Gastroesophageal sphincter (tissue), 4 donors: ENCODE measurements around the gene NCOA3. TPM values are rescaled to one million over a fixed set of nuclear protein-coding genes. Genes with fewer than 3 reads are reported as not detected.
"Not testable (repeated sequence)": the region's sequence is repeated elsewhere in the genome, so short reads cannot be mapped to it uniquely, and the experiment has no call there.

Experiments
- ATAC-seq: fragments of 150-250 bp; one replicate; pipeline ENCODE4 v1.9.1; 2016; ENCODE audit warnings: mild to moderate bottlenecking, moderate library complexity
- H3K27ac ChIP-seq, 4 donors: fragments of 200-600 bp; sonication (generic) in 3 of 4; 1 replicate in 3 of 4; 2 replicates in 1 of 4; pipeline ENCODE4 v1.5.1; 2016 to 2019
- H3K27me3 ChIP-seq: fragments of 200-600 bp; sonication (generic); one replicate; pipeline ENCODE4 v1.5.1; 2019
- H3K36me3 ChIP-seq, 2 donors: fragments of 200-600 bp; sonication (generic); one replicate each; pipeline ENCODE4 v1.5.1; 2019; ENCODE audit warnings: control low read depth in 1 of 2
- H3K4me1 ChIP-seq, 3 donors: fragments of 200-600 bp; sonication (generic); 1 replicate in 2 of 3; 2 replicates in 1 of 3; pipeline ENCODE4 v1.5.1; 2016 to 2019; ENCODE audit warnings: control low read depth in 2 of 3
- H3K4me3 ChIP-seq, 2 donors: fragments of 200-600 bp; sonication (generic); one replicate each; pipeline ENCODE4 v1.5.1; 2019; ENCODE audit warnings: mild to moderate bottlenecking in 1 of 2, moderate library complexity in 1 of 2
- H3K9me3 ChIP-seq, 3 donors: fragments of 200-600 bp; sonication (generic); one replicate each; pipeline ENCODE4 v1.5.1; 2017 to 2019; ENCODE audit warnings: control low read depth in 2 of 3
- EP300 ChIP-seq: sonication (generic); formaldehyde crosslinking; IDR thresholded peaks from one replicate; pipeline ENCODE4 v1.6.1; 2017; ENCODE audit warnings: antibody characterized with exemption, mild to moderate bottlenecking
- POLR2A ChIP-seq, 2 donors: fragments of 450-650 bp; IDR thresholded peaks; one replicate each; pipeline ENCODE4 v1.6.1; 2017; ENCODE audit warnings: antibody characterized with exemption in 2 of 2, mild to moderate bottlenecking in 2 of 2, moderate library complexity in 1 of 2
- POLR2AphosphoS5 ChIP-seq: sonication (generic); formaldehyde crosslinking; IDR thresholded peaks from one replicate; pipeline ENCODE4 v1.6.1; 2017; ENCODE audit warnings: antibody characterized with exemption
- WGBS, 2 donors: methylation state at CpG; one replicate each; pipeline ENCODE4 v1.1.5; 2018; ENCODE audit warnings: low coverage in 1 of 2; 5-methylcytosine and 5-hydroxymethylcytosine counted together
- total RNA-seq, 4 donors: library from RNA; depleted of rRNA; stranded (reverse); fragments of >200 nt; gene quantifications; one replicate each; pipeline ENCODE4 v1.1.0, GENCODE V29; 2016
- TF ChIP-seq, protein P1 (sequence below), 4 experiments: fragments of 200-600 bp in 2 of 4; fragments of 450-650 bp in 2 of 4; sonication (generic) in 1 of 4; IDR thresholded peaks; one replicate each; pipeline ENCODE4 v1.5.1; 2017 to 2019; ENCODE audit warnings: antibody characterized with exemption in 4 of 4, mild to moderate bottlenecking in 2 of 4, moderate library complexity in 2 of 4

Gene NCOA3
- total RNA-seq, 4 donors from 2014 or later: 28.8 to 44.5 (median 37.6) TPM

DNA sequence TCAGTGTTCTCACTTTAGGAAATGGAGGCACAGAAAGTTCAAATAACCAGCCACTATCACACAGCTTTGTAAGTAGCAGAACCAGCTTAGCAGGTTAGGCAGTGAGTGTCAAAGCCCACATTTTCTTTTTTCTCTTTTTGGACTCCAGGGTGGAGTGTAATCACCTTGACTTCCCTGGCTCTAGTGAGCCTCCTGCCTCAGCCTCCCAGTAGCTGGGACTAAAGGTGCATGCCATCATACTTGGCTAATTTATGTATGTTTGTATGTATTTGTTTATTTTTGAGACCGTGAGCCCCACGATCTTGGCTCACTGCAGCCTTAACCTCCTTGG, 7.8 kb upstream of the NCOA3 start:
- Histone ChIP-seq H3K27me3 (no peaks in the 10 kb centered on the region), H3K36me3 (no peaks in the 10 kb centered on the region), H3K9me3 (no peaks in the 10 kb centered on the region), H3K27ac (peak overlapping the region; percentile 21 to 85 (median 76)), H3K4me3 (no peak overlapping the region), H3K4me1 (peaks cover 0 to 23% (median 13%) of the 10 kb centered on the region in 3 donors)
- TF ChIP-seq EP300 (no peak), POLR2AphosphoS5 (no peak), POLR2A (IDR thresholded peaks at IDR 0.05) (no peak)
- TF ChIP-seq, protein P1, sequence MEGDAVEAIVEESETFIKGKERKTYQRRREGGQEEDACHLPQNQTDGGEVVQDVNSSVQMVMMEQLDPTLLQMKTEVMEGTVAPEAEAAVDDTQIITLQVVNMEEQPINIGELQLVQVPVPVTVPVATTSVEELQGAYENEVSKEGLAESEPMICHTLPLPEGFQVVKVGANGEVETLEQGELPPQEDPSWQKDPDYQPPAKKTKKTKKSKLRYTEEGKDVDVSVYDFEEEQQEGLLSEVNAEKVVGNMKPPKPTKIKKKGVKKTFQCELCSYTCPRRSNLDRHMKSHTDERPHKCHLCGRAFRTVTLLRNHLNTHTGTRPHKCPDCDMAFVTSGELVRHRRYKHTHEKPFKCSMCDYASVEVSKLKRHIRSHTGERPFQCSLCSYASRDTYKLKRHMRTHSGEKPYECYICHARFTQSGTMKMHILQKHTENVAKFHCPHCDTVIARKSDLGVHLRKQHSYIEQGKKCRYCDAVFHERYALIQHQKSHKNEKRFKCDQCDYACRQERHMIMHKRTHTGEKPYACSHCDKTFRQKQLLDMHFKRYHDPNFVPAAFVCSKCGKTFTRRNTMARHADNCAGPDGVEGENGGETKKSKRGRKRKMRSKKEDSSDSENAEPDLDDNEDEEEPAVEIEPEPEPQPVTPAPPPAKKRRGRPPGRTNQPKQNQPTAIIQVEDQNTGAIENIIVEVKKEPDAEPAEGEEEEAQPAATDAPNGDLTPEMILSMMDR (IDR thresholded peaks at IDR 0.05): no peak
- ATAC-seq: no peak
- WGBS, 2 donors: 38 to 40% methylated on average over 2 of the region's 2 CpGs

DNA sequence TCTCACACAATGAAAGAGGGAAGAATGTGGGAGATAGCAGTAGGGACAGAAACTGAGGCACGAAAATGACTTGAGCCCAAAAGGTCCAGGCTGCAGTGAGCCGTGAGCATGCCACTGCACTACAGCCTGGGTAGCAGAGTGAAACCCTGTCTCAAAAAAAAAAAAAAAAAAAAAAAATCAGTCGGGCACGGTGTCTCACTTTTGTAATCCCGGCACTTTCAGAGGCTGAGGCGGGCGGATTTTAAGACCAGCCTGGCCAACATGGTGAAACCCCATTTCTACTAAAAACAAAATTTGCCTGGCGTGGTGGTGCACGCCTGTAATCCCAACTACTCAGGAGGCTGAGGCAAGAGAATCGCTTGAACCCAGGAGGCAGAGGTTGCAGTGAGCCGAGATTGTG, 7.1 kb upstream of the NCOA3 start:
- not testable (repeated sequence) for H3K9me3 ChIP-seq, H3K36me3 ChIP-seq, H3K27me3 ChIP-seq, H3K4me3 ChIP-seq, ATAC-seq
- Histone ChIP-seq H3K27ac (peak overlapping the region in 1 of 4 donors; percentile 79), H3K4me1 (peaks cover 0 to 23% (median 13%) of the 10 kb centered on the region in 3 donors)
- WGBS, 2 donors: 89 to 94% methylated on average over 7 to 11 of the region's 11 CpGs

DNA sequence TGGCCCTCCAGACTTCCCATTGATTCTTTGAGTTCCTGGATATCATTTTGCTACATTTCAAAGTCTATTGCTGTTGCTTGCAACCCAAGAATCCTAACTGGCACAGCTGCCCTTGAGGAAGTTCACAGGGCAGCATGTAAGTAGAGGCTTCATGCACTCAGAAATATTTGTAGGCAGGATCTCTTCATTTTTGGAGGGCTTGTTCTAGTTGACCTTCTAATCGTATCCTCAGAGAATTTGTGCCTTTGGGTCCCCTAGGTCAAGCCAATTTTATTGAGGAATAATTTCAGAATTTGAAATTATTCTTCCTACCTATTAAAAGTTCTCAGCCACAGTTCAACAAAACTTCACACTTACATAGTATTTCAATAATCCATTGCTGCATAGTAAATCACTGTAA, 5.6 kb upstream of the NCOA3 start:
- no peak overlapping the region for H3K27ac ChIP-seq
- TF ChIP-seq POLR2AphosphoS5 (no peak), EP300 (no peak), POLR2A (IDR thresholded peaks at IDR 0.05) (no peak)
- TF ChIP-seq, protein P1 (IDR thresholded peaks at IDR 0.05): no peak
- ATAC-seq: no peak
- no peaks in the 10 kb centered on the region for H3K36me3 ChIP-seq
- H3K4me3 ChIP-seq: no peak overlapping the region
- 80 to 100% methylated on average over 1 of the region's 1 CpG for WGBS, 2 donors
- H3K4me1 ChIP-seq: peaks cover 0 to 30% (median 13%) of the 10 kb centered on the region in 3 donors
- no peaks in the 10 kb centered on the region for H3K27me3 ChIP-seq
- no peaks in the 10 kb centered on the region for H3K9me3 ChIP-seq

DNA sequence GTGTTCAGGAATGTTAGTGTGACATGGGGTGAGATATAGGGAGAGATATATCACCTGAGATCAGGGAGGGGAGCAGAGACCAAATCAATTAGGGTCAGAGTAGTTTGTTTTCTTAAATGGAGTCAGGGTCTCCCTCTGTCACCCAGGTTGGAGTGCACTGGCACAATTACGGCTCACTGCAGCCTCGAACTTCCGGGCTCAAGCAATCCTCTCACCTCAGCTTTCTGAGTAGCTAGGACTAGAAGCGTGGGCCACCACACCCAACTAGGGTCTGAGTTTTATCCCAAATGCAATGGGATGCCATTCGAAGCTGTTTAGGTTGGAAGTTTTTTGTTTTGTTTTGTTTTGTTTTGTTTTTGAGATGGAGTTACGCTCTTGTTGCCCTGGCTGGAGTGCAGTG, 3.1 kb upstream of the NCOA3 start:
- Histone ChIP-seq H3K27me3 (no peaks in the 10 kb centered on the region), H3K4me3 (no peak overlapping the region), H3K4me1 (peaks cover 5 to 30% (median 9%) of the 10 kb centered on the region in 3 donors), H3K36me3 (no peaks in the 10 kb centered on the region), H3K9me3 (no peaks in the 10 kb centered on the region), H3K27ac (no peak overlapping the region)
- TF ChIP-seq, protein P1 (IDR thresholded peaks at IDR 0.05): no peak
- TF ChIP-seq EP300: no peak
- TF ChIP-seq POLR2A (IDR thresholded peaks at IDR 0.05): no peak
- TF ChIP-seq POLR2AphosphoS5: no peak
- ATAC-seq: no peak
- WGBS, 2 donors: 81 to 85% methylated on average over 5 to 6 of the region's 6 CpGs

DNA sequence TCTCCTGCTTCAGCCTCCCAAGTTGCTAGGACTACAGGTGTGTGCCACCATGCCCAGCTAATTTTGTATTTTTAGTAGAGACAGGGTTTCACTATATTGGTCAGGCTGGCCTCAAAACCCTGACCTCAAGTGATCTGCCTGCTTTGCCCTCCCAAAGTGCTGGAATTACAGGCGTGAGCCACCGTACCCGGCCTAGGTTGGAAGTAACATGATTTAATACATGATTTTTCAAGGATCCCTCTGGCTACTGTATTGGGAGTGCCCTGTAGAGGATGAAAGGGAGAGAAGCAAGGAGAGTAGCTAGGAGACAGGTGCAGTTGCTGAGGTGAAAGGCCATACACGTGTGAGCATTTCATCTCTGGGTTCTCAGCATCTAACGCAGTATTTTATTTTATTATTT, 2.6 kb upstream of the NCOA3 start:
- H3K27ac ChIP-seq: no peak overlapping the region
- WGBS, 2 donors: 90 to 100% methylated on average over 4 to 5 of the region's 5 CpGs
- no peaks in the 10 kb centered on the region for H3K9me3 ChIP-seq
- no peaks in the 10 kb centered on the region for H3K36me3 ChIP-seq
- H3K4me3 ChIP-seq: no peak overlapping the region
- H3K4me1 ChIP-seq: peaks cover 6 to 30% (median 7%) of the 10 kb centered on the region in 3 donors
- no peaks in the 10 kb centered on the region for H3K27me3 ChIP-seq
- no peak for TF ChIP-seq EP300
- no peak for TF ChIP-seq POLR2AphosphoS5
- TF ChIP-seq, protein P1 (IDR thresholded peaks at IDR 0.05): no peak
- no peak for TF ChIP-seq POLR2A (IDR thresholded peaks at IDR 0.05)
- no peak for ATAC-seq

DNA sequence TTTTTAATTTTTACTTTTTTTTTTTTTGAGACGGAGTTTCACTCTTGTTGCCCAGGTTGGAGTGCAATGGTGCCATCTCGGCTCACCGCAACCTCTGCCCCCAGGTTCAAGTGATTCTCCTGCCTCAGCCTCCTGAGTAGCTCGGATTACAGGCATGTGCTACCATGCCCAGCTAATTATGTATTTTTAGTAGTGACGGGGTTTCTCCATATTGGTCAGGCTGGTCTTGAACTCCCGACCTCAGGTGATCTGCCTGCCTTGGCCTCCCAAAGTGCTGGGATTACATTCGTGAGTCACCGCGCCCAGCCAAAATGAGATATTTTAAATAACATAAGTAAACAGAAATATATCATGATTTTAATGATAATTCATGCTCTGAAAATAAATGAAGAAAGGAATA, 1.6 kb upstream of the NCOA3 start:
- ATAC-seq, H3K27me3 ChIP-seq, H3K9me3 ChIP-seq, H3K4me3 ChIP-seq, H3K36me3 ChIP-seq: not testable (repeated sequence)
- peaks cover 6 to 33% (median 7%) of the 10 kb centered on the region in 3 donors for H3K4me1 ChIP-seq
- peak overlapping the region in 3 of 4 donors; percentile 91 to 95 (median 95) for H3K27ac ChIP-seq
- WGBS, 2 donors: 94 to 100% methylated on average over 1 to 9 of the region's 9 CpGs
